HepG2 (cell line): ENCODE results near the gene KLRC2. TPM values are rescaled to one million over a fixed set of nuclear protein-coding genes. Genes with fewer than 3 reads are reported as not detected.

Experiments used
- DPF2 ChIP-seq: sonication (generic); formaldehyde crosslinking; IDR thresholded peaks from 2 replicates; pipeline ENCODE4 v1.4.0; 2020; ENCODE audit warnings: mild to moderate bottlenecking, low read depth, missing genetic modification reagents, borderline replicate concordance
- GATAD1 ChIP-seq: IDR thresholded peaks from 2 replicates; pipeline ENCODE4 v1.6.1; 2016; ENCODE audit warnings: missing genetic modification reagents, missing compliant biosample characterization
- NPAS2 ChIP-seq: sonication (generic); formaldehyde crosslinking; IDR thresholded peaks from 2 replicates; pipeline ENCODE4 v1.8.0; 2022; ENCODE audit warnings: mild to moderate bottlenecking, missing genetic modification reagents, borderline replicate concordance
- ZMYM3 ChIP-seq: sonication (generic); formaldehyde crosslinking; IDR thresholded peaks from 2 replicates; pipeline ENCODE4 v1.5.1; 2020; ENCODE audit warnings: mild to moderate bottlenecking, missing genetic modification reagents
- ZNF33A ChIP-seq: sonication (generic); formaldehyde crosslinking; IDR thresholded peaks from 2 replicates; pipeline ENCODE4 v1.5.1; 2020; ENCODE audit warnings: missing genetic modification reagents, mild to moderate bottlenecking, moderate library complexity, borderline replicate concordance
- polyA plus RNA-seq, 8 experiments: library from polyadenylated mRNA; depleted of rRNA in 3 of 8; stranded (reverse) in 7 of 8; unstranded in 1 of 8; fragments of >200 nt; fragmentation: Illumina TruSeq in 4 of 8; extraction: Trizol in 4 of 8; gene quantifications; 2 replicates each; pipeline versions ENCODE4 v1.2.1 to v1.2.3, GENCODE V29; 2011 to 2016; ENCODE audit warnings: low read depth in 4 of 8, missing spikeins in 1 of 8, mixed read lengths in 1 of 8; ENCODE audit not compliant: insufficient read depth in 1 of 8
- total RNA-seq, 5 experiments: library from RNA; depleted of rRNA; stranded (reverse); fragments of >200 nt; fragmentation: Illumina TruSeq; extraction: Trizol; gene quantifications; 2 replicates each; pipeline ENCODE4 v1.2.3, GENCODE V29; 2016; ENCODE audit warnings: low read depth in 1 of 5
- TF ChIP-seq, protein P1 (sequence below): fragments of 450-650 bp; IDR thresholded peaks from 2 replicates; pipeline ENCODE4 v1.6.1; 2017
- TF ChIP-seq, protein P2 (sequence below): sonication (generic); formaldehyde crosslinking; IDR thresholded peaks from 2 replicates; pipeline ENCODE4 v1.5.0; 2020; ENCODE audit warnings: mild to moderate bottlenecking, missing genetic modification reagents
- TF ChIP-seq, protein P3 (sequence below): sonication (generic); formaldehyde crosslinking; IDR thresholded peaks from 2 replicates; pipeline ENCODE4 v1.8.1; 2022; ENCODE audit warnings: low read depth, mild to moderate bottlenecking, missing genetic modification reagents
- TF ChIP-seq, protein P4 (sequence below): sonication (generic); formaldehyde crosslinking; IDR thresholded peaks from 2 replicates; pipeline ENCODE4 v1.9.0; 2021; ENCODE audit warnings: missing genetic modification reagents, mild to moderate bottlenecking, borderline replicate concordance

The KLRC2 gene
- total and polyA plus RNA-seq, 2 of the 13 experiments (the other 11 are each of a cell fraction or from before 2014, with no cell fraction given): 0.20 to 0.49 TPM

- TF ChIP-seq, protein P1, sequence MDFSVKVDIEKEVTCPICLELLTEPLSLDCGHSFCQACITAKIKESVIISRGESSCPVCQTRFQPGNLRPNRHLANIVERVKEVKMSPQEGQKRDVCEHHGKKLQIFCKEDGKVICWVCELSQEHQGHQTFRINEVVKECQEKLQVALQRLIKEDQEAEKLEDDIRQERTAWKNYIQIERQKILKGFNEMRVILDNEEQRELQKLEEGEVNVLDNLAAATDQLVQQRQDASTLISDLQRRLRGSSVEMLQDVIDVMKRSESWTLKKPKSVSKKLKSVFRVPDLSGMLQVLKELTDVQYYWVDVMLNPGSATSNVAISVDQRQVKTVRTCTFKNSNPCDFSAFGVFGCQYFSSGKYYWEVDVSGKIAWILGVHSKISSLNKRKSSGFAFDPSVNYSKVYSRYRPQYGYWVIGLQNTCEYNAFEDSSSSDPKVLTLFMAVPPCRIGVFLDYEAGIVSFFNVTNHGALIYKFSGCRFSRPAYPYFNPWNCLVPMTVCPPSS: no peak
- TF ChIP-seq DPF2 (CRISPR knock-in tag): no peak
- no peak for TF ChIP-seq ZMYM3 (CRISPR knock-in tag)
- TF ChIP-seq, protein P2, sequence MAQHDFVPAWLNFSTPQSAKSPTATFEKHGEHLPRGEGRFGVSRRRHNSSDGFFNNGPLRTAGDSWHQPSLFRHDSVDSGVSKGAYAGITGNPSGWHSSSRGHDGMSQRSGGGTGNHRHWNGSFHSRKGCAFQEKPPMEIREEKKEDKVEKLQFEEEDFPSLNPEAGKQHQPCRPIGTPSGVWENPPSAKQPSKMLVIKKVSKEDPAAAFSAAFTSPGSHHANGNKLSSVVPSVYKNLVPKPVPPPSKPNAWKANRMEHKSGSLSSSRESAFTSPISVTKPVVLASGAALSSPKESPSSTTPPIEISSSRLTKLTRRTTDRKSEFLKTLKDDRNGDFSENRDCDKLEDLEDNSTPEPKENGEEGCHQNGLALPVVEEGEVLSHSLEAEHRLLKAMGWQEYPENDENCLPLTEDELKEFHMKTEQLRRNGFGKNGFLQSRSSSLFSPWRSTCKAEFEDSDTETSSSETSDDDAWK (CRISPR knock-in tag): no peak
- TF ChIP-seq GATAD1 (CRISPR knock-in tag): no peak
- no peak for TF ChIP-seq ZNF33A
- TF ChIP-seq NPAS2: no peak
- TF ChIP-seq, protein P3, sequence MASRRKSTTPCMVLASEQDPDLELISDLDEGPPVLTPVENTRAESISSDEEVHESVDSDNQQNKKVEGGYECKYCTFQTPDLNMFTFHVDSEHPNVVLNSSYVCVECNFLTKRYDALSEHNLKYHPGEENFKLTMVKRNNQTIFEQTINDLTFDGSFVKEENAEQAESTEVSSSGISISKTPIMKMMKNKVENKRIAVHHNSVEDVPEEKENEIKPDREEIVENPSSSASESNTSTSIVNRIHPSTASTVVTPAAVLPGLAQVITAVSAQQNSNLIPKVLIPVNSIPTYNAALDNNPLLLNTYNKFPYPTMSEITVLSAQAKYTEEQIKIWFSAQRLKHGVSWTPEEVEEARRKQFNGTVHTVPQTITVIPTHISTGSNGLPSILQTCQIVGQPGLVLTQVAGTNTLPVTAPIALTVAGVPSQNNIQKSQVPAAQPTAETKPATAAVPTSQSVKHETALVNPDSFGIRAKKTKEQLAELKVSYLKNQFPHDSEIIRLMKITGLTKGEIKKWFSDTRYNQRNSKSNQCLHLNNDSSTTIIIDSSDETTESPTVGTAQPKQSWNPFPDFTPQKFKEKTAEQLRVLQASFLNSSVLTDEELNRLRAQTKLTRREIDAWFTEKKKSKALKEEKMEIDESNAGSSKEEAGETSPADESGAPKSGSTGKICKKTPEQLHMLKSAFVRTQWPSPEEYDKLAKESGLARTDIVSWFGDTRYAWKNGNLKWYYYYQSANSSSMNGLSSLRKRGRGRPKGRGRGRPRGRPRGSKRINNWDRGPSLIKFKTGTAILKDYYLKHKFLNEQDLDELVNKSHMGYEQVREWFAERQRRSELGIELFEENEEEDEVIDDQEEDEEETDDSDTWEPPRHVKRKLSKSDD (CRISPR knock-in tag): no peak
- TF ChIP-seq, protein P4, sequence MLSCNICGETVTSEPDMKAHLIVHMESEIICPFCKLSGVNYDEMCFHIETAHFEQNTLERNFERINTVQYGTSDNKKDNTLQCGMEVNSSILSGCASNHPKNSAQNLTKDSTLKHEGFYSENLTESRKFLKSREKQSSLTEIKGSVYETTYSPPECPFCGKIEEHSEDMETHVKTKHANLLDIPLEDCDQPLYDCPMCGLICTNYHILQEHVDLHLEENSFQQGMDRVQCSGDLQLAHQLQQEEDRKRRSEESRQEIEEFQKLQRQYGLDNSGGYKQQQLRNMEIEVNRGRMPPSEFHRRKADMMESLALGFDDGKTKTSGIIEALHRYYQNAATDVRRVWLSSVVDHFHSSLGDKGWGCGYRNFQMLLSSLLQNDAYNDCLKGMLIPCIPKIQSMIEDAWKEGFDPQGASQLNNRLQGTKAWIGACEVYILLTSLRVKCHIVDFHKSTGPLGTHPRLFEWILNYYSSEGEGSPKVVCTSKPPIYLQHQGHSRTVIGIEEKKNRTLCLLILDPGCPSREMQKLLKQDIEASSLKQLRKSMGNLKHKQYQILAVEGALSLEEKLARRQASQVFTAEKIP: no peak
Measured at GRCh38 chr12:10385166-10385613, 50.6 kb downstream of the KLRC2 start (continued).
